Gastrocnemius medialis (tissue), 4 donors: ENCODE results near the gene ARHGAP22.

Experiments used
- CTCF ChIP-seq, 5 experiments: fragments of 450-650 bp in 3 of 5; fragments of 200-600 bp in 2 of 5; sonication (generic) in 2 of 5; IDR thresholded peaks in 4 of 5; conservative IDR thresholded peaks in 1 of 5; 1 replicate in 4 of 5; 2 replicates in 1 of 5; pipeline ENCODE4 v1.5.1; 2016 to 2019; ENCODE audit warnings: antibody characterized with exemption in 5 of 5, mild to moderate bottlenecking in 3 of 5, moderate library complexity in 3 of 5
- POLR2A ChIP-seq, 2 donors: fragments of 450-650 bp; IDR thresholded peaks; one replicate each; pipeline ENCODE4 v1.6.1; 2017; ENCODE audit warnings: antibody characterized with exemption in 2 of 2, mild to moderate bottlenecking in 2 of 2, moderate library complexity in 2 of 2

GRCh38 chr10:48652344-48652743 lies 47.5 kb upstream of the ARHGAP22 start:
- no peak for TF ChIP-seq CTCF (IDR thresholded peaks at IDR 0.05 in 4 of 5, conservative IDR thresholded peaks at IDR 0.05 in 1 of 5)
- TF ChIP-seq POLR2A (IDR thresholded peaks at IDR 0.05), result no peak
